Cardiac muscle cell (in vitro differentiated cells and primary cell): ENCODE data around the gene CHI3L2. TPM values are rescaled to one million over a fixed set of nuclear protein-coding genes. Genes with fewer than 3 reads are reported as not detected.

Source experiments
- DNase-seq, 2 donors: peaks; one replicate each; pipeline versions ENCODE4 v3.0.0 to v3.0.0-alpha.2; 2010 to 2017; ENCODE audit warnings: low read depth in 1 of 2, low spot score in 1 of 2
- H3K27ac ChIP-seq: fragments of 200-600 bp; sonication (generic); 2 replicates; pipeline ENCODE4 v1.5.1; 2016
- H3K27me3 ChIP-seq: fragments of 200-600 bp; sonication (generic); 2 replicates; pipeline ENCODE4 v1.6.0; 2016; ENCODE audit warnings: control low read depth
- H3K36me3 ChIP-seq: fragments of 200-600 bp; sonication (generic); 2 replicates; pipeline ENCODE4 v1.5.1; 2016; ENCODE audit warnings: control low read depth
- H3K4me1 ChIP-seq: fragments of 200-600 bp; sonication (generic); 2 replicates; pipeline ENCODE4 v1.8.1; 2017; ENCODE audit warnings: low read depth, mild to moderate bottlenecking, mixed run types
- H3K4me3 ChIP-seq: fragments of 200-600 bp; sonication (generic); 2 replicates; pipeline ENCODE4 v1.5.1; 2016; ENCODE audit warnings: mild to moderate bottlenecking
- H3K9me3 ChIP-seq: fragments of 200-600 bp; sonication (generic); 2 replicates; pipeline ENCODE4 v1.5.1; 2017; ENCODE audit warnings: low read depth, mild to moderate bottlenecking, control low read depth
- CTCF ChIP-seq: IDR thresholded peaks from 2 replicates; pipeline ENCODE4 v1.5.1; 2012; ENCODE audit warnings: low read depth, mild to moderate bottlenecking, low read length
- polyA plus RNA-seq: library from polyadenylated mRNA; unstranded; fragments of >200 nt; fragmentation: Nextera tagmentation; extraction: Ambion mirVana; gene quantifications from 2 replicates; pipeline ENCODE4 v1.2.1, GENCODE V29; 2016
- total RNA-seq: library from RNA; depleted of rRNA; stranded (reverse); fragments of >200 nt; gene quantifications from 2 replicates; pipeline ENCODE4 v1.2.3, GENCODE V29; 2016

The CHI3L2 gene
- total and polyA plus RNA-seq, 2 experiments from 2014 or later: 0.50 TPM; not detected in 1

GRCh38 chr1:111275079-111275478 is 47.6 kb downstream of the CHI3L2 start:
- no peak overlapping the region for H3K27ac ChIP-seq
- TF ChIP-seq CTCF: no peak
- H3K4me1 ChIP-seq: no peaks in the 10 kb centered on the region
- no peaks in the 10 kb centered on the region for H3K36me3 ChIP-seq
- no peak overlapping the region for H3K4me3 ChIP-seq
- DNase-seq: peak in 1 of 2 donors; percentile 74
- no peaks in the 10 kb centered on the region for H3K27me3 ChIP-seq
- no peaks in the 10 kb centered on the region for H3K9me3 ChIP-seq

- Histone ChIP-seq H3K36me3 (no peaks in the 10 kb centered on the region), H3K4me1 (no peaks in the 10 kb centered on the region), H3K4me3 (no peak overlapping the region), H3K27me3 (no peaks in the 10 kb centered on the region), H3K9me3 (no peaks in the 10 kb centered on the region), H3K27ac (no peak overlapping the region)
- TF ChIP-seq CTCF: no peak
- DNase-seq: no peak
These were observed 48.4 kb downstream of the CHI3L2 start for GRCh38 chr1:111275780-111276433.

GRCh38 chr1:111279144-111279543 is 51.6 kb downstream of the CHI3L2 start:
- no peaks in the 10 kb centered on the region for H3K9me3 ChIP-seq

GRCh38 chr1:111280267-111280666 is 52.8 kb downstream of the CHI3L2 start:
- H3K9me3 ChIP-seq: no peaks in the 10 kb centered on the region

More at GRCh38 chr1:111279144-111279543, 51.6 kb downstream of the CHI3L2 start:
- Histone ChIP-seq H3K4me1 (no peaks in the 10 kb centered on the region), H3K27me3 (no peaks in the 10 kb centered on the region), H3K36me3 (no peaks in the 10 kb centered on the region), H3K4me3 (no peak overlapping the region), H3K27ac (no peak overlapping the region)
- DNase-seq: no peak
- no peak for TF ChIP-seq CTCF

GRCh38 chr1:111281411-111281810 is 53.9 kb downstream of the CHI3L2 start:
- Histone ChIP-seq H3K27ac (no peak overlapping the region), H3K4me3 (no peak overlapping the region), H3K9me3 (no peaks in the 10 kb centered on the region), H3K27me3 (no peaks in the 10 kb centered on the region), H3K36me3 (no peaks in the 10 kb centered on the region), H3K4me1 (no peaks in the 10 kb centered on the region)
- peak in 1 of 2 donors; percentile 15 for DNase-seq
- no peak for TF ChIP-seq CTCF

More at GRCh38 chr1:111280267-111280666, 52.8 kb downstream of the CHI3L2 start:
- no peaks in the 10 kb centered on the region for H3K27me3 ChIP-seq
- TF ChIP-seq CTCF: no peak
- DNase-seq: no peak
- no peaks in the 10 kb centered on the region for H3K4me1 ChIP-seq
- H3K36me3 ChIP-seq: no peaks in the 10 kb centered on the region
- no peak overlapping the region for H3K4me3 ChIP-seq
- no peak overlapping the region for H3K27ac ChIP-seq
